GM15510 (cell line): ENCODE results near the gene NOTCH1.

ENCODE experiments used
- POLR2A ChIP-seq: IDR thresholded peaks from 3 replicates; pipeline ENCODE4 v1.6.1; 2011; ENCODE audit warnings: borderline replicate concordance; ENCODE audit not compliant: insufficient read length; ENCODE audit errors: extremely low read depth

The NOTCH1 gene

DNA sequence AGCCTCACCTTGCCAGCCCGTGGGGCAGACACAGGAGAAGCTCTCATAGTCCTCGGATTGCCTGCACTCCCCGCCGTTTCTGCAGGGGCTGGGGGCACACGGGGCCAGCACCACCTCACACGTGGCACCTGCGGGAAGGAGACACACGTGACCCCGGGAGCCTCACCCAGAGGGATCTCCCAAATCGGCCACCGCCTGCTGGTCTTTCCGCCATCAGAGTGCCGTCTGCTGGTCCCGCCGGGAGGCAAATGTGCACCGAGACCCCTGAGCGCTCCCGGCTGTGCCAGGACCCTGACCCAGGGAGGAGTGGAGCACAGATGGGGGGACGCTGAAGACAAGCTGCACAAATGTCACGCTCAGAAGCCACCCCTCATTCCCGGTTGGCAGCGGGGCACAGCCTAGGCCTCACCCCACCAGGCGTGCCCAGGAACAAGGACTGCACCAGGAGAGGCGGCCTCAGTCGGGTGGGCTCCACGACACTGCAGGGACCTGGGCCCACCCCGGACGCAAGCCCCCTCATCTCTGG lies 34.6 kb downstream of the NOTCH1 start:
- TF ChIP-seq POLR2A, result no peak

DNA sequence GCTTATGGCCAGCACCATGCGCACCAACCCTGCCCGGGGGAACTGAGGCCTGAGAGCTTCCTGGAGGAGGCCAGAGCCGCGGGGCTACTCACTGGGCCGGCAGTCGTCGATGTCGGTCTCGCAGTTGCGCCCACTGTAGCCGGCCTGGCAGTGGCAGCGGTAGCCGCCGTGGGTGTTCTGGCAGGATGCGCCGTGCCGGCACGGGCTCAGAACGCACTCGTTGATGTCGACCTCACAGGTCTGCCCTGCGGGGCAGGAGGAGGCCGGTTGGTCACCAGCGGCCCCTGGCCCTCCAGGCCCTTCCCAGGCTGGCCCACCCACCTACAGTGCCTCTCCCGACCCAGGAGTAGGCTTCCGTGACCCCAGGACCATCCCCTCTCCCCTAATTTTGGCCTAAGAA lies 35.3 kb downstream of the NOTCH1 start:
- TF ChIP-seq POLR2A, result no peak

DNA sequence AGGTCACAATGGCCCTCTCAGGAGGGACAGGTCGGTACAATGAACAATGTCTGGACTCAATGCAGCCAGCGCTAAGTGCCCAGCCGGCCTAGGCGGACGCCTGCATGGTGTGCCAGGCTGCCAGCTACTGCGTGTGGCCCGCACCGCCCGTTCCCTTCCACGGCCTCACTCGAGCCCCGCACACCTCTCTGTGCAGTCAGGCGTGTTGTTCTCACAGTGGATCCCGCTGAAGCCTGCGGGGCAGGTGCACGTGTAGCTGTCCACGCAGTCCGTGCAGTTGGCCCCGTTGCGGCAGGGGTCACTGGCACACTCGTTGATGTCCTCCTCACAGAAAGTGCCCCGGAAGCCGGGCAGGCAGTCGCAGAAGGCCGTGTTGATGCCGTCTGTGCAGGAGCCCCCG lies 36.3 kb downstream of the NOTCH1 start:
- TF ChIP-seq POLR2A, result no peak

- TF ChIP-seq POLR2A, result no peak
Measured at GRCh38 chr9:136508729-136509500, 36.9 kb downstream of the NOTCH1 start.

DNA sequence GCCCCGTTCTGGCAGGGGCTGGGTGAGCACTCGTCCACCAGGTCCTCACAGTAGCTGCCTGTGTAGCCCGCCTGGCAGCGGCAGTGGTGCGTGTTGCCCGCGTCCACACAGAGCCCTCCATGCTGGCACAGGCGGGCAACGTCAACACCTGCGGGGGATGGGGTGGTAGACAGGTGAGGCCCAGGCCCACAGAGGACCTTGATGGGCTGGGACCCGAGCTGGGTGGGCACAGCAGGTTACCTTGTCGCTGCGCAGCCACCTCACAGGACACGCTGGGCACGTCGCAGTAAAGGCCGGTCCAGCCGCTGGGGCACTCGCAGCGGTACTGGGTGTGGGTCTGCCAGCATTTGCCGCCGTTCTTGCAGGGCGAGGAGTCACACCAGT lies 37.9 kb downstream of the NOTCH1 start:
- TF ChIP-seq POLR2A, result no peak

GRCh38 chr9:136507221-136507991 lies 38.4 kb downstream of the NOTCH1 start:
- TF ChIP-seq POLR2A, result no peak

DNA sequence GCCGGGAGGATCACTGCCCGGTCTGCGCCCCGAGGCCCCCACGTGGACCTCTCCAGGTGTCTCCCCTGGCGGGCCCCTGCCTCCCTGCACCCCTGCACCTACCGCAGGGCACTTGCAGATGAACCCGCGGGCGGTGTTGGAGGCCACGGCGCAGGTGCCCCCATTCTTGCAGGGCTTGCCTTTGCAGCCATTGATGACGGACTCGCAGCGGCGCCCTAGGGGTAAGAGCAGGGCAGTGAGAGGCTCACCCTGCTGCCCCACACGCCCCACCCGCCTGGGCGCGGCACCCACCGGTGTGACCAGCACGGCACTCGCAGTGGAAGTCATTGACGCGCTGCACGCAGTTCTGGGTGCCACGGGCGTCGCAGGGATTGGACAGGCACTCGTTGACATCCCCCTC lies 39.4 kb downstream of the NOTCH1 start:
- no peak for TF ChIP-seq POLR2A

- TF ChIP-seq POLR2A, result no peak
Measured at GRCh38 chr9:136505406-136506403, 40.1 kb downstream of the NOTCH1 start.

DNA sequence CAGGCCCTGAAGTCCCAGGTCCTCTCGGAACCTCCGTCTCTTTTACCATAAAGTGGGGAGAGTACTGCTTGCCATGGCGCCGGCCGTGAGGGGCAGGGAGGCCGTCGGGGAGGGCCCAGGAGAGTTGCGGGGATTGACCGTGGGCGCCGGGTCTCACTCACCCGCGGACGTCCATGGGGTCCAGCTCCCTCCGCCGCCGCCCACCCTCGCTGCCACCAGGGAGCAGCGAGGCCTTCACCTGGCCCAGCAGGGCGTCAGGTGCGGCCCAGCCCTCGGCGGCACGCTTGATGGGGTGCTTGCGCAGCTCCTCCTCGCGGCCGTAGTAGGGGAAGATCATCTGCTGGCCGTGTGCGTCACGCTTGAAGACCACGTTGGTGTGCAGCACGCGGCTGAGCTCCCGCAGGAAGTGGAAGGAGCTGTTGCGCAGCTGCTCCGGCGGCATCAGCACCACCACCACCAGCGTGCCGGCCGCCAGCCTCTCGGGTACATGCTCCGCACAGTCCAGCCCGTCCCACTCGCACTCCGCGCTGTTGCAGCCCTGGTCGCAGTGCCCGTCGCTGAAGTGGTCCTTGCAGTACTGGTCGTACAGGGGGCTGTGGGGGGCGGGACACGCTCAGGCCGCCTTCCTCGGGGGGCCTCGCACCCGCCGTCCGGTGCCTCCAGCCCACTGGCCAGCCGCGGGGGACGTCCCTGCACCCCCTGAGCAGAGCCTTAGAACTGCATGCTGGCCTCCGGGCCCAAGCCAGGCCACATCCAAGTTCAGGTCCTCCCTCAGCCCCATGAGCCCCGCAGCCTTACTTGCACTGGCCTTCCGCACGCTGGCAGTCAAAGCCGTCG lies 41.1 kb downstream of the NOTCH1 start:
- TF ChIP-seq POLR2A, result no peak

- TF ChIP-seq POLR2A, result no peak
Measured at GRCh38 chr9:136502940-136503550, 42.8 kb downstream of the NOTCH1 start.

- no peak for TF ChIP-seq POLR2A
Measured at GRCh38 chr9:136502196-136502595, 43.7 kb downstream of the NOTCH1 start.

DNA sequence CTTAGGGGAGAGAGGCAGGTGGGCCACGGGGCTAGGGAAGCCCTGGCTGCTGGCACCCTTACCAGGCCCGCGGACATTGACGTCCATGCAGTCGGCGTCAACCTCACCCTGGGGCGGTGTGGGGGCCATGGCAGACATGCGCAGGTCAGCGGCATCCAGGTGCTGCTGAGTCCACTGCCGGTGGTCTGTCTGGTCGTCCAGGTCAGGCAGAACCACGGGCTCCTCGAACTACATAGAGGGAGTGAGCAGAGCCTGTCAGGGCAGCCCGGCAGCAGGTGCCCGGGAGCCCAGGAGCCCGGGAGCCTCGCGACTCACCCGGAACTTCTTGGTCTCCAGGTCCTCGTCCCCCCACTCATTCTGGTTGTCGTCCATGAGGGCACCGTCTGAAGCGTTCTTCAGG lies 44.2 kb downstream of the NOTCH1 start:
- no peak for TF ChIP-seq POLR2A
